Stimulated activated CD8-positive, alpha-beta memory T cell treated with anti-CD3 and anti-CD28 coated beads, Interleukin-4, amount 100 ng/mL, for 4 hours (primary cell): ENCODE measurements around the gene PLEKHH2.
A peak's percentile ranks its signal among the peaks of the same experiment; 100 is the strongest.

Experiments used
- DNase-seq, 2 donors: peaks; one replicate each; pipeline ENCODE4 v3.0.0-alpha.2; 2020; ENCODE audit warnings: low read depth in 2 of 2, low spot score in 1 of 2

Gene PLEKHH2

DNA sequence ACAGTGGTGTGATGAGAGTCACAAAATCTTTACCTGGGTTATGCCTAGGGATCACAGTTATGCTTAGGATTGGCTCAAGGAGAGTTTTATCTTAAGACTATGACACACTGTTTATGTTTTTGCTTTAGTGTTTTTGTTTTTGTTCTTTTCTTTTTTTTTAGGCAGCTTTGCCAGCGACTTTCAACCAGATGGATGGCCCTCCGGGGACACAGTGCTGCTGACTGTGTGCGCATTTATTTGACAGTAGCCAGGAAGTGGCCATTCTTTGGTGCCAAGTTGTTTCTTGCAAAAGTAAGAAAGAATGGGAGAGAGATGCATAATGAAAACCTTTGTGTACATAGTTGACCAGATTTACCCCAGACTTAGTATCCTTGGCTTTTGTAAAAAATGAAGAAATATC lies 121.7 kb downstream of the PLEKHH2 start:
- no peak for DNase-seq

DNA sequence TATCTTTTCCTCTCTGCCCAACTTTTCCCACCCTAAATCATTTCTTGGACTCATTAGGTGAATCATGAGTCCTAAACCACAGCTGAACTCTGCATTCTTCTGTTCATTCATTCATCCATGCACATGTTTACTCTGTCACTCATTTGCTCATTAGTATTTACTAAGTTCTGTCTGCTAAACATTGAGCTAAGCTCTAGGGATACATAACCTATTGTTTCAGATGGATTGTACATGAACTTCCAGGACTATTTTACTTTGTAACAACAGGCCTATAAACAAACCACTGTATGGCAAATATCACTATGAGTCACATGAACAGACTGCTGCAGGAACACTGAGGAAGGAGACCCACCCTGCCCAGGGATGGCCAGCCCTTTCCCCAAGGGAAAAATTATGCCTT lies 122.1 kb downstream of the PLEKHH2 start:
- no peak for DNase-seq

DNA sequence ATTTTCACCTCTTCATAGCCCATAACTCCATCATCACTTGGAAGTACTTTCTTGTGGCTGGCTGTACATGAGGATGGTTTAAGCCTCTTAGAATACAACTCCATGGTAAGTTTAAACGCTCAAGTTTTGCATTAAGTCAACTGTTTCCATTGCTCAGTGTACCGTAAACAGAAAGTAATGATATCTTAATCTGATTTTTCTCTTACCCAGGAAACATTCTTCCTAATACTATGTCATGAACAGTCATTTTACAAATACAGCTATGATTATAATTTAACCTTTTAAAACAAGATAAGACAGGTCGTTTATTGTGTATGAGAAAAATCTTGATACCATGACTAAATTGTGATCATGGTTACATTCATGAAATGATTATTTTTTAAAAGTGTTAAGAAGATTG lies 125.2 kb downstream of the PLEKHH2 start:
- no peak for DNase-seq

DNA sequence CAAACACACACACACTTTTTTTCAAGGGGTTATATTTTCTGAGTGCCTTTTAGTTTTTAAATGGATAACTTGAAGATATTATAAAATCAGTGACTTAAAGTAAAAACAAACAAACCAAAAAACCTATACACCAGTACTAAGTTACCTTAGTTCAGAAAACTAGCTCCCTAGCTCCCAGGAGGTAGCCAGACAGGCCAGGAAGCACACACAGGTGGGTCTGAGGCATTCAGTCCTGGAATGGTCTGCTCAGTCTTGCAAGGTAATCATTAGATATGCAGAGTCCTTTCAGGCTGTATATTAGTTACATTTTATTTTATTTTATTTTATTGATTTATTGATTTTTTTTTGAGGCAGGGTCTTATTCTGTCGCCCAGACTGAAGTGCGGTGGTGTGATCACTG lies 126.0 kb downstream of the PLEKHH2 start:
- DNase-seq, result no peak

DNA sequence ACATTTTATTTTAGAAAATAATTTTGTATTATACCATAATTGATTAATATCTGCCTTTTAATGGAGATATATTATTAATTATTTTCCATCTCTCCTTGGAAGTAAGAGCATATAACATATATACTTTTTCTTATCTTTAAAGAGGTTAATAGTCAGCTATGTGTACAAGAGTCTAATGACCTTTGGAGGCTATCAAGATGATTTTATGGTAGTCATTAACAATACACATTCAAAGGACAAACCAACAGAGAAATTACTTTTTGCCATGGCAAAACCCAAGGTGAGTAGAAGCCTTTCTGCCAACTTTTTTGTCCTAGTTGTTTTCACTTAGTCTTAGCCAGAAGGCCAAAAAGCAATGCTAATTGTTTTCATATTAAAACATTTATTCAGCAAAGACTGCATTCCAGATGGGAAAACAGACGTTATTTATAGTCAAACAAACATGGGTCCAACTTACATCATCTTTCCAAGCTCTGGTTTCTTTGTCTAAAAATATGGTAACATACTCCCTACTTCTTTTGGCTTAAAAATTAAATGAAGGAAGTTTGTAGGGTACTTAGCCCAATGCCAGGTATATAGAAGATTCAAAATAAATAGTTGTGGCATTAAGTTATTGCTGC lies 127.1 kb downstream of the PLEKHH2 start:
- no peak for DNase-seq

DNA sequence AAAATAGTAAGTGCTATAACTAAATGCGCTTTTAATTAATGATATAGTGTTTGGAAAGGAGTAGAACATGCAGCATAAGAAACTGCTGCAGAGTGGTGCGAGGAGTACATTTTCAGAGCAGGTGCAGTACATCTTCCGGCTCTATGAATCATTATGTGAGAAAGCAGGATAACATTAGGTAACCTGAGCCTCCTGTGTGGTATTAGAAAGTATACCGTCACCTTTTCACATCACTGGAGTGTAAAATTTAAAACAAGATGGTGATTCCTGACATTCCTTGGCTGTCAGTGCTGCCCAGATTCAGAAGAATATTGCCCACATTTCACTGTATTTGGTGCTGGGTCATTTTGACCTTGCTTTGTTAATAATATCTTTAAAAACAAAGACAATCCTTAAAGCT lies 128.9 kb downstream of the PLEKHH2 start:
- no peak for DNase-seq

DNA sequence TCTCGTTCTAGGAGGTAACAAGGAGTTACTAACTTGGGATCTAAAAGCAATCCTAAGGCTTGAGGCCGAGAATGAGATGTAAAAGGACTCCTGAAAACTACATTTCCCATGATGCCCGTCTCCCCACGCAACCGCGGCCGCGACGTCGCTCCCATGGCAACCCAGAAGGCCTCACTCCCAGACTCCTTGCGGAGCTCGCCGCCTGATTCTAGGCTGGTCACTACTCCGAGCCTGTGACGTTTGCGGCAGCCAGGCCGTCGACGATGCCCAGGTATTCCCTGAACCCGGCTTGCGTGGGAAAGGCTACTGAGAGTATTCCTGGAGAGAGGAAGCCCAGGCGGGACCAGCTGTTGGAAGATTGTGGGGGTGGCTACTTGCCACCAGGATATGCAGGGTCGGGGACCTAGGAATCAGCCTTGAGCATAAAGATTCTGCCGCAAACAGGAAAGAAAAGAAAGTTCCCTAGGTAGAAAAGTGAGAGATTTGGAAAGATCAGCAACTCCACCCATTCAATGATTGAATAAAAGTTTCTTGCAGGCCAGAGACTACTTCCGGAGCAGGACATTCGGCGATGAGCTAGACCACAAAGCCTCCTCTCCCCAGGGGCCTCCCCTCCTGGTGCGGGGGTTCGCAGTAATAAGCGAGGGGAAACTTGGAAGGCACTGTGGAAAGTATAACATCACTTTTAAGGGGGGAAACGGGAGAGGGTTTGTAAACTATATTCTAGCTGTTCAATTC lies 137.0 kb downstream of the PLEKHH2 start, which contains the start of gene DYNC2LI1:
DYNC2LI1 (plus strand) TSS at position 164 of the 738 bp plus-strand sequence; CDS start at position 264, 100 bp downstream.
- DNase-seq, result peak; percentile 49 to 61

DNA sequence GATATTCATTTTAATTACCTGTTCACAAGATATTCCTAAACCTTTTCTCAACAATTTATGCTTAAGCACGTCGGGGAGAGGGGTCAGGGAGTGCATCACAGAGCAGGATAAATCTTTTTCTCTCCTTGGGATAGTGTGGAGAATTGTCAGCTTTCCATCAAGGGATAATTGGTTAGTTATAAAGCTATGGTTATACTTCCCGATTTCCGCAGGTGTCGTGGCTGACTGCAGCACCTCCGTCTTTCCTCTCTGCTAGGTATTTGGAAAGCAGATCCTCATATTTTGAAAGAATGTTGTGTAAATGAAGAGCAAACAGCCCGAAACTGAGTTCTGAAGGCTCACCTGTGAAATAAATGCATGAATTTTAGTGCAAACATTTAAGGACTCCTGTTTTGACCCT lies 137.6 kb downstream of the PLEKHH2 start:
- DNase-seq, result no peak

DNA sequence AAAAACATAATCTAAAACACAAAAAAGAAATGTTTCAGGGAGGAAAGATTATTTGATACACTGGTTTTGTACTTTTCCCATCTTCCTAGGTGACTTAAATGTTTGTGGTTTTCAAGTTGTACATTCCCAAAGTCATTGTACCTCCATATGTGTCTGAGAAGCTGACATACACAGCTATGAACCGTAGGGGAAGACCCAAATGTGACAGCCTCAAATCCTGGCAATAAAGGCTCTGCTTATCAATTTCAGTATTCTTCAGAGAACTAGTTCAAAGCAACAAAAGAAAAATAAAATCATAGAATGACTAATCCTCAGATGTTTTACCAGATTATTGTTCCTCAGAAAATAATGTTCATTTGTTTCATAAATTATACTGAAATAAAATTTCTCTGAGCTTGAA lies 139.3 kb downstream of the PLEKHH2 start:
- no peak for DNase-seq

DNA sequence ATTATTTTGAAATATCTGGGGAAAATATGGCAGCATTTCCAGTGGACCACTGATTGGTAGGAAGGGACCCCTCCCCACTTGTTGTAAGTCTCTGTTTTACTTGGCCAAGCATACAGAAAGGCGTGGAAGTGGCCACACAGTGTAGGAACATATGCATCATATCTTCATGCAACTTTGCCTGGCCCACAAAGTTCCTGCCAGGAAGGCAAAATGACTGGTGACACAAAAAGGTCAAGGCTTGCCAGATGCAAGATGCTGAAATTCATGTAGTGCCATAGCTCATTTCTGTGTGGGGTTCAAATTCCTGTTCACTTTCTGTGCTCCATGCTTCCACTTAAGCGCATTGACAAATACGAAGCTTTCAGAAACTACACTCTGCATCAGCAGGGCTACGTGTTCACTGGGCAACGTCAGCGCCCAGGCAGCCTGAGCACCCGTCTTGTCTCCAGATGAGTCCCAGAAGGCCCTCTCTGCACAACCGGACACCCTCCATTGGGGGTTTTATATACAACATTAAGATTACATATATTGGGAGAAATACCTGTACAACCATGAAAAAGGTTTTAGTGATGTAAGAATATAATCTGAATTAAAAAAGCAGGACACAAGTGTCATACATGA lies 140.4 kb downstream of the PLEKHH2 start:
- no peak for DNase-seq

DNA sequence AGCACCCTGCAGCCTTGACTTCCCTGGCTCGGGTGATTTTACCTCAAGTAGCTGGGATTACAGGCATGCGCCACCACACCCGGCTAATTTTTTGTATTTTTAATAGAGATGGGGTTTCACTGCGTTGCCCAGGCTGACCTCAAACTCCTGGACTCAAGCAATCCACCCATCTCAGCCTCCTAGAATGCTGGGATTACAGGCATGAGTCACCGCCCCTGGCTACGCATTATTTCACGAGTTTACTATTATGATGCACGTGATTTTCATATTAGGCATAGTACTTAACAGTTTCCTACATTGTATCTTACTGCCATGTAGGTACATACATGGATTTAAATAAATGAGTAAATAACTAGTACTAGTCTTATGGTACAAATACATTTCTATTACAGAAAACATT lies 141.2 kb downstream of the PLEKHH2 start:
- DNase-seq, result no peak

DNA sequence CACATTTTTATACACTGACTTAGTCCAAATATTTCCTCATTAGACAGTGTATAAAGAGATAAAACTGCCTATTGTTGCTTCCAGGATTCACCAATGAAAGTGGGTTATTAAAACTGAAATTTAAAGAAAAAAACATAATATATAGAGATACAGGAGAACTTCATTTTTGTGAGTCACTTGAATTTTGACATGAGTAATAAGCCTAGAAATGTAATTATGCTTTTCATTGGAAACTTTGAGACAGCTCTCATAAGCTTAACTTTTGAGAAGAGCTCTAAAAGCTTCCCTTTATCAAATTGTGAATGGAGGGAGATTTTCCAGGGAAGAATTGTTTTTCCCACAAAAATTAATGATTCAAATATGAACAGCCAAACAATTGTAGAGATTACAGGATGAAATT lies 150.8 kb downstream of the PLEKHH2 start:
- no peak for DNase-seq

DNA sequence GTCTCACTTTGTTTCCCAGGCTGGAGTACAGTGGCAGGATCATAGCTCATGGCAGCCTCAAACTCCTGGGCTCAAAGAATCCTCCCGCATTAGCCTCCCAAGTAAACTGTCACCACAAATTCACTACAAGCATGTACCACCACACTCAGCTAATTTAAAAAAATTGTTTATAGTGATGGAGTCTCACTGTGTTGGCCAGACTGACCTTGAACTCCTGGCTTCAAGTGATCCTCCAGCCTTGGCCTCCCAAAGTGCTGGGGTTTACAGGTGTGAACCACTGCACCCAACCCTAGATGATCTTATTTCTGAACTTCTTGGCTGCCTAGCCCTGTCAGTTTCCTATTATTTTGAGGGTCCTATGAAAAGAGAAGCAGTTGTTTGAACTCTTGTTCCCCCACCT lies 151.6 kb downstream of the PLEKHH2 start:
- DNase-seq, result no peak

DNA sequence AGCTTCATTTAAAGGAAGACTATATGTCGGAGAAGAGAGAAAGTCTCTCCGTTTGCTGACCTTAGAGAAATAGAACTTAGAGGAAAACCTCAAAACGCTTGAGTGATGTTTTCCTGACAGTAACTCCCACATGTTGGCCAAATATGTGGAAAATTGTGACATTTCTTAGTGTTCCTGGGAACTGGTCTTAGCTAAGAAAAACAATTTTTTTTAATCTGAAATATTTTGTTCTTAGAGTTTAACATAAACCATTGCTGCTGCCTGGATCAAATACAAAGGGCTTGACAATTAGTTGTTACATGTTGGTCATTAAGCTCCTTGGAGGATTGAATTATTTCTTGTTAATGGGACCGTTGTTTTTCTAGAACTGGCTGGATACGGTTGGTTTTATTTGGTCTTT lies 153.1 kb downstream of the PLEKHH2 start:
- no peak for DNase-seq

DNA sequence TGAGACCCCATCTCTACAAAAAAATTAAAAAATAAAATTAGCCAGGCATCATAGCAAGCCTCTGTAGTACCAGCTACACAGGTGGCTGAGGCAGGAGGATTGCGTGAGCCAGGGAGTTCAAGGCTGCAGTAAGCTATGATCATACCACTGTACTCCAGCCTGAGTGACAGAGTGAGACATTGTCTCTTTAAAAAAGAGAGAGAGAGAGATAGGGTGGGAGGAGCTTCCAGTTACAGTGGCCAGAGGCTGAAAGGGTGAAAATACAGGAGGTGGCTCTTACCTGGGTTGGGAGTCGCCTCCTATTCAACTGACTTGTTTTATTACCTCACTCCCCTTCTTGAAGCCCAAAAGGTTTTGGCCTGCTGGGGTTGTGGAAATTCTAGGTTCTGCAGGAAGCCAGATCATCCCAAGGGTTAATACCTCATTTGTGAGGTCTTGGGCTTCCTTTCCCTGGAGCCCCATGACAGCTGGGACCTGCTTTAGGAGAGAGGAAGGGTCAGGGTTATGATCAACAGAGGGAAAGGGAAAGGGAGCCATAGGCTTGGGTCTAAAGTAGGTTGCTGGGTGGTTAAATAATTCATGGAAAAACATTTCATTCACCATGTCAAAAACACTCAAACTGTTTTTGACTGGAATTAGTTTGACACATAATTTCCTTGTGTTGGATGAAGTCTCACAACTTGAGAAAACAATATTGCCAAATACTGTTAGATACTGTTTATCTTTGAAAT lies 154.1 kb downstream of the PLEKHH2 start:
- DNase-seq, result no peak

DNA sequence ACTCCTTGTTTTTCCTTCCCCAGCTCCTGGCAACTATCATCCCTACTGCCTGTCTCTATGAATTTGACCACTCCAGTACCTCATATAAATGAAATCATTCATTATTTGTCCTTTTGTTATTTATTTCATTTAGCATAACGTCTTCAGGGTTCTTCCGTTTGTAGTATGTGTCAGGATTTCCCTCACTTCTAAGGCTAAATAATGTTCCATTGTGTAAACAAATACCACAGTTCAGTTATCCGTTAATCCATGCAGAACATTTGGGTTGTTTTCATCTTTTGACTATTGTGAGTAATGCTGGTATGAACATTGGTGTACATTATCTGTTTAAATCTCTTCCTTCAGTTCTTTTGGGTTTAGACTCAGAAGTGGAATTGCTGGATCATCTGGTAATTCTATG lies 155.6 kb downstream of the PLEKHH2 start:
- no peak for DNase-seq

DNA sequence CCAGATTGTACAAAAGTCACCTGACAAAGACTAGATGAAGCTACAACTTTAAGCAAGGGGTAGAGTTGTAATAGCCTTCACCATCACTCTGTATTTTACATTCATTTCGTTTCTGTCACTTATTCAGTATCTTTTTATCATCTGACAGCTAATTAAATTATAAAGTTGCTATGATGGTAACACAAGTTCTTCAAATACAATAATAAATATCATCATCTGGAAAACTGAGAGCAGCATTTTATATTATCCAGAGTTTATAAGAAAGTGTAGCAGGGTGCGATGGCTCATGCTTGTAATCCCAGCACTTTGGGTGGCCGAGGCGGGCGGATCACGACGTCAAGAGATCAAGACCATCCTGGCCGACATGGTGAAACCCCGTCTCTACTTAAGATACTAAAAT lies 157.9 kb downstream of the PLEKHH2 start:
- DNase-seq, result no peak

DNA sequence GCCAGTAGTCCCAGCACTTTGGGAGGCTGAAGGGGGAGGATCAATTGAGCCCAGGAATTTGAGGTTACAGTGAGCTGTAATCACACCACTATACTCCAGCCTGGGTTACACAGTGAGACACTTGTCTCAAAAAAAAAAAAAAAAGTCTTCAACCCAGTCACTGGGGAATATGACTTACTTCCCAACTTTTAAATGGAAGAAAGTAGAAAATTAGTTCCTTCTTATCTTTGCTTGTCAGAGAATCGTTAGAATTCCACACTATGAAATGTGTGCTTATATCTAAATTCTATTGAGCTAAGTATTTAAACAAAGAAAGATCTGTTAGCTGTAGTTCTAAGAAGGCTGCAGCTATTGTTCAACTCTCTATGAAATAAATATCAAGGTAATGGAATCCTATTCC lies 159.1 kb downstream of the PLEKHH2 start:
- DNase-seq, result no peak

DNA sequence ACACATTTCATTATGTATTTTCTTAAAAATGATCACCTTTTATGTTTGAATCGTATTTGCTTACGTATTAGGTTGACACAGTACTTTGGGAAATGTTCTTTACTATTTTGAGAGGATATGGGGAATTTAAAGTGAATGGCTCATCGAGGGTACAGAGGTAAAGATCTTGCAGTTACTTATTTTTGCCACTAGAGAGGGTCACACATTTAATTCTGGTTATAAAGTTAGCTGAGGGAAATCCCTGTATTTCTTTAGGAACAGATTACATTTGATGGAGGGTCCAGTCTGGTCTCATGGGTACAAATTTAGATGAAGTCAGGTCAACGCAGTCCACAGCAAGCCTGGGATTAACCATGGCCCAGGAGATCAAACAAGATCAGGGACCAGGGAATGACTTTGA lies 161.2 kb downstream of the PLEKHH2 start:
- no peak for DNase-seq

DNA sequence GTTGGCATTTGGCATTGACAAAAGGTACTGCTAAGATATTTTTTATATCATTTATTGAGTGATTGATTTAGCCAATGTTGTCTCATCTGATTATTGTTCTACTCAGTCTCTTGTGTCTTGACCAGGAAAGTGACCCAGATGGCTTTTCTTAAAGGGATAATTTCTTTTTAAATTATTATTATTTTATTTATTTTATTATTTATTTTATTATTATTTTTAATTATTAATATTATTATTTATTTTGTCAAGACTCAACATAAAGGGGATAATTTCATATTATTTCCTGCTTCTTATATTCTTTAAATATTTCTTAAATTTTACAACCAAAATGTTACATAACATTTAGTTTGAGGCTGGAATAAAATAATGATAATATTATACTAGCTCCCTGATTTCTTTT lies 163.8 kb downstream of the PLEKHH2 start:
- no peak for DNase-seq

DNA sequence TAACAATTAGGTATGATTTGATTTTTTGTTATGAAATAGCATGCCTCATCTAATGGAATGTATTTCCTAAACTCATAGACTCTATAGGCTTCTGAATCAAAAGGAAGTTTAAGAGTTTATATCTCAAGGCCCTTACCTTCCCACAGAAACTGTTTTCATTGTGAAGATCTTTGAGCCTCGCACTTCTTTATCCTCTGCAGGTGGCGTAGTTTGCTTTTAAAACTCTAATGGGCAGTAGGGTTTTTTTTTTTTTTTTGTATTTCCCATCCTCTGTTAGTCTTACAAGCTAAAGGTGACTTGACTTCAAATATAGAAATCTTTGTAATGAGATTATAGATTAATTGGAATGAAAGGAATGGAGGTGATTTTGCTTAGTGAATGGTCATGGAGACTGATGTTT lies 165.1 kb downstream of the PLEKHH2 start:
- no peak for DNase-seq

DNA sequence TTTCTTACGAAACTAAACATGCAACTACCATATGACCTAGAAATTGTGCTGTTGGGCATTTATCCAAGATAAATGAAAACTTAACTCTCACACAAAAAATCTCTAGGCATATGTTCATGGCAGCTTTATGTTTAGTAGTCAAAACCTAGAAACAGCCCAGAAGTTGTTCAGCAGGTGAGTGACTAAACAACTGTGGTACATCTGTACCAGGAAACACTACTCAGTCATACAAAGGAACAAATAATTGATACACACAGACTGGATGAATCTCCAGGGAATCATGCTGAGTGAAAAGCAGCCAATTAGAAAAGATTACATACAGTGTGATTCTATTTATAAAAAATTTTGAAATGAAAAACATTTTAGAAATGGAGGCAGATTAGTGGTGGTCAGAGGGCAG lies 166.1 kb downstream of the PLEKHH2 start:
- DNase-seq, result no peak
